ENCODE measurements around the gene PTPRD.

GRCh38 chr9:8980496-8981013, 1632.2 kb downstream of the PTPRD start:
- no peak for TF ChIP-seq CTCF (conservative IDR thresholded peaks at IDR 0.05; ENCODE audit: low read length)
- TF ChIP-seq EZH2phosphoT487 (IDR thresholded peaks at IDR 0.05; ENCODE audit: borderline replicate concordance) = no peak

Data from Loucy (cell line).